Measurements from ENCODE around the gene SCGB3A2. TPM values are rescaled to one million over a fixed set of nuclear protein-coding genes. Genes with fewer than 3 reads are reported as not detected.

Gene SCGB3A2
- not detected in 2 replicates for polyA plus RNA-seq (2011; rRNA removed)
- not detected in 2 replicates for polyA minus RNA-seq (2011; rRNA and poly(A)+ RNA removed)

- H3K27me3 ChIP-seq (ENCODE audit: control insufficient read depth, insufficient read depth, low read length): no peaks in the 10 kb centered on the region
- CTCF ChIA-PET: interaction anchor here (1.2 kb wide), 1 partner anchor 21 kb away, joined by 3 read pairs; no protein-coding TSS in a partner anchor
- H3K36me3 ChIP-seq (ENCODE audit: control insufficient read depth, insufficient read depth, low read length): no peaks in the 10 kb centered on the region
- POLR2A ChIA-PET: no interaction called here
- DNase-seq (ENCODE audit: low read depth): no peak
- no peak for TF ChIP-seq CTCF (IDR thresholded peaks at IDR 0.05; ENCODE audit: insufficient read depth, low read depth, low read length)
- no peak within 1 kb of the TSS for H3K4me3 ChIP-seq (ENCODE audit: low read depth, low read length)
Measured at GRCh38 chr5:147878066-147878759, at the start of gene SCGB3A2. Gene SCGB3A2, plus strand, starts transcription at chr5:147878711. Its CDS starts 93 bp downstream, at chr5:147878804.

- no peak for TF ChIP-seq CTCF (IDR thresholded peaks at IDR 0.05; ENCODE audit: insufficient read depth, low read depth, low read length)
- no peak overlapping the region for H3K4me3 ChIP-seq (ENCODE audit: low read depth, low read length)
- ChIA-PET CTCF (interaction anchor here (1.3 kb wide), 1 partner anchor 201 kb away, joined by 3 read pairs; no protein-coding TSS in a partner anchor), POLR2A (no interaction called here)
- H3K27me3 ChIP-seq (ENCODE audit: control insufficient read depth, insufficient read depth, low read length): no peaks in the 10 kb centered on the region
- H3K36me3 ChIP-seq (ENCODE audit: control insufficient read depth, insufficient read depth, low read length): no peaks in the 10 kb centered on the region
- no peak for DNase-seq (ENCODE audit: low read depth)
Measured at GRCh38 chr5:147830035-147830434, 48.5 kb upstream of the SCGB3A2 start.

GRCh38 chr5:147831465-147831864 lies 47.0 kb upstream of the SCGB3A2 start, which contains the start of gene SPINK1:
Gene SPINK1, minus strand, starts transcription at chr5:147831671. Its CDS starts 94 bp downstream, at chr5:147831577.
- Histone ChIP-seq H3K36me3 (ENCODE audit: control insufficient read depth, insufficient read depth, low read length) (no peaks in the 10 kb centered on the region), H3K4me3 (ENCODE audit: low read depth, low read length) (no peak within 1 kb of the TSS), H3K27me3 (ENCODE audit: control insufficient read depth, insufficient read depth, low read length) (no peaks in the 10 kb centered on the region)
- no peak for TF ChIP-seq CTCF (IDR thresholded peaks at IDR 0.05; ENCODE audit: insufficient read depth, low read depth, low read length)
- POLR2A ChIA-PET: no interaction called here
- CTCF ChIA-PET: interaction anchor here (3.1 kb wide), 1 partner anchor 8 kb away, joined by 21 read pairs; no protein-coding TSS in a partner anchor
- DNase-seq (ENCODE audit: low read depth): no peak

- TF ChIP-seq CTCF (IDR thresholded peaks at IDR 0.05; ENCODE audit: insufficient read depth, low read depth, low read length): no peak
- no peak for DNase-seq (ENCODE audit: low read depth)
Measured at GRCh38 chr5:147832541-147832940, 46.0 kb upstream of the SCGB3A2 start.

GRCh38 chr5:147835386-147835798 lies 43.1 kb upstream of the SCGB3A2 start:
- POLR2A ChIA-PET: no interaction called here
- DNase-seq (ENCODE audit: low read depth): no peak
- Histone ChIP-seq H3K36me3 (ENCODE audit: control insufficient read depth, insufficient read depth, low read length) (no peaks in the 10 kb centered on the region), H3K4me3 (ENCODE audit: low read depth, low read length) (no peak overlapping the region), H3K27me3 (ENCODE audit: control insufficient read depth, insufficient read depth, low read length) (no peaks in the 10 kb centered on the region)
- no peak for TF ChIP-seq CTCF (IDR thresholded peaks at IDR 0.05; ENCODE audit: insufficient read depth, low read depth, low read length)
- CTCF ChIA-PET: interaction anchor here (1.8 kb wide), 1 partner anchor 12 kb away, joined by 6 read pairs; no protein-coding TSS in a partner anchor

More at GRCh38 chr5:147832541-147832940, 46.0 kb upstream of the SCGB3A2 start:
- no peaks in the 10 kb centered on the region for H3K36me3 ChIP-seq (ENCODE audit: control insufficient read depth, insufficient read depth, low read length)
- no peak overlapping the region for H3K4me3 ChIP-seq (ENCODE audit: low read depth, low read length)
- CTCF ChIA-PET: interaction anchor here (2.0 to 3.1 kb wide), 2 partner anchors 9 to 25 kb away, joined by 5 to 21 read pairs; no protein-coding TSS in a partner anchor
- no peaks in the 10 kb centered on the region for H3K27me3 ChIP-seq (ENCODE audit: control insufficient read depth, insufficient read depth, low read length)
- POLR2A ChIA-PET: no interaction called here
